ENCODE measurements around the gene MRGPRX2.

The MRGPRX2 gene

GRCh38 chr11:19025481-19026406, 34.8 kb downstream of the MRGPRX2 start:
- Histone ChIP-seq H3K27ac (no peak overlapping the region), H2AFZ (ENCODE audit: low read depth) (no peak overlapping the region), H3K36me3 (ENCODE audit: insufficient read depth) (no peaks in the 10 kb centered on the region), H3K79me2 (ENCODE audit: insufficient read depth, low read depth) (no peaks in the 10 kb centered on the region), H4K20me1 (ENCODE audit: insufficient read depth) (no peaks in the 10 kb centered on the region), H3K4me2 (no peak overlapping the region), H3K4me3 (IDR thresholded peaks at IDR 0.05; ENCODE audit: insufficient read depth, low read depth, low read length) (no peak overlapping the region), H3K4me1 (ENCODE audit: low read depth, poor library complexity, severe bottlenecking) (no peaks in the 10 kb centered on the region), H3K9ac (no peak overlapping the region), H3K27me3 (ENCODE audit: insufficient read depth, low read depth) (no peaks in the 10 kb centered on the region)
- TF ChIP-seq CTCF (conservative IDR thresholded peaks at IDR 0.05; ENCODE audit: low read depth, low read length), result no peak

- Histone ChIP-seq H3K9ac (no peak overlapping the region), H3K36me3 (ENCODE audit: insufficient read depth) (no peaks in the 10 kb centered on the region), H3K27ac (no peak overlapping the region), H2AFZ (ENCODE audit: low read depth) (no peak overlapping the region), H3K4me2 (no peak overlapping the region), H3K4me1 (ENCODE audit: low read depth, poor library complexity, severe bottlenecking) (no peaks in the 10 kb centered on the region), H4K20me1 (ENCODE audit: insufficient read depth) (no peaks in the 10 kb centered on the region), H3K79me2 (ENCODE audit: insufficient read depth, low read depth) (no peaks in the 10 kb centered on the region), H3K4me3 (IDR thresholded peaks at IDR 0.05; ENCODE audit: insufficient read depth, low read depth, low read length) (no peak overlapping the region), H3K27me3 (ENCODE audit: insufficient read depth, low read depth) (no peaks in the 10 kb centered on the region)
- no peak for TF ChIP-seq CTCF (conservative IDR thresholded peaks at IDR 0.05; ENCODE audit: low read depth, low read length)
These were observed 39.7 kb downstream of the MRGPRX2 start for GRCh38 chr11:19020831-19021230.

- no peak overlapping the region for H3K9ac ChIP-seq
- H2AFZ ChIP-seq (ENCODE audit: low read depth), result no peak overlapping the region
- H3K79me2 ChIP-seq (ENCODE audit: insufficient read depth, low read depth), result no peaks in the 10 kb centered on the region
- no peaks in the 10 kb centered on the region; the same call in 1 of the 2 replicates for H3K36me3 ChIP-seq (ENCODE audit: insufficient read depth)
- no peak for TF ChIP-seq CTCF (conservative IDR thresholded peaks at IDR 0.05; ENCODE audit: low read depth, low read length)
- H4K20me1 ChIP-seq (ENCODE audit: insufficient read depth), result no peaks in the 10 kb centered on the region
- no peaks in the 10 kb centered on the region for H3K4me1 ChIP-seq (ENCODE audit: low read depth, poor library complexity, severe bottlenecking)
- H3K27ac ChIP-seq, result no peak overlapping the region
- H3K4me3 ChIP-seq (IDR thresholded peaks at IDR 0.05; ENCODE audit: insufficient read depth, low read depth, low read length), result no peak overlapping the region
- no peak overlapping the region for H3K4me2 ChIP-seq
- no peaks in the 10 kb centered on the region for H3K27me3 ChIP-seq (ENCODE audit: insufficient read depth, low read depth)
These were observed 41.6 kb downstream of the MRGPRX2 start for GRCh38 chr11:19018901-19019300.

GRCh38 chr11:19013181-19013857, 47.2 kb downstream of the MRGPRX2 start:
- Histone ChIP-seq H3K27ac (no peak overlapping the region), H3K79me2 (ENCODE audit: insufficient read depth, low read depth) (no peaks in the 10 kb centered on the region), H3K4me2 (no peak overlapping the region), H3K9ac (no peak overlapping the region), H3K4me3 (IDR thresholded peaks at IDR 0.05; ENCODE audit: insufficient read depth, low read depth, low read length) (no peak overlapping the region), H4K20me1 (ENCODE audit: insufficient read depth) (no peaks in the 10 kb centered on the region), H2AFZ (ENCODE audit: low read depth) (no peak overlapping the region), H3K27me3 (ENCODE audit: insufficient read depth, low read depth) (no peaks in the 10 kb centered on the region), H3K4me1 (ENCODE audit: low read depth, poor library complexity, severe bottlenecking) (no peaks in the 10 kb centered on the region), H3K36me3 (ENCODE audit: insufficient read depth) (no peaks in the 10 kb centered on the region; the same call in 1 of the 2 replicates)
- peak; percentile 36; the same call in 1 of the 2 replicates for TF ChIP-seq CTCF (conservative IDR thresholded peaks at IDR 0.05; ENCODE audit: low read depth, low read length)

Data from KMS-11 (cell line).